Skeletal muscle satellite cell (primary cell): ENCODE data around the gene KCNJ12.
"Not testable (repeated sequence)": the region's sequence is repeated elsewhere in the genome, so short reads cannot be mapped to it uniquely, and the experiment has no call there.

Experiments used
- H3K27me3 ChIP-seq: 2 replicates; pipeline ENCODE4 v1.7.0; 2013; ENCODE audit warnings: low read length; ENCODE audit not compliant: control insufficient read depth, insufficient read depth
- H3K36me3 ChIP-seq: 2 replicates; pipeline ENCODE4 v1.7.0; 2013; ENCODE audit warnings: mild to moderate bottlenecking, control low read depth, low read length; ENCODE audit not compliant: insufficient read depth
- H3K4me1 ChIP-seq: 2 replicates; pipeline ENCODE4 v1.7.0; 2013; ENCODE audit warnings: low read length; ENCODE audit not compliant: control insufficient read depth, insufficient read depth
- H3K4me2 ChIP-seq: 2 replicates; pipeline ENCODE4 v1.7.0; 2013; ENCODE audit warnings: mild to moderate bottlenecking, low read length
- H3K4me3 ChIP-seq: 2 replicates; pipeline ENCODE4 v1.7.0; 2013; ENCODE audit warnings: low read length
- H3K9ac ChIP-seq: 2 replicates; pipeline ENCODE4 v1.7.0; 2013; ENCODE audit warnings: mild to moderate bottlenecking, low read depth, low read length, moderate library complexity
- H3K9me3 ChIP-seq: replicated peaks from 2 replicates; pipeline ENCODE4 v1.7.0; 2013; ENCODE audit warnings: mild to moderate bottlenecking, control low read depth, low read length

Gene KCNJ12

GRCh38 chr17:21406616-21407404 is 30.7 kb downstream of the KCNJ12 start:
- H3K9ac ChIP-seq, H3K27me3 ChIP-seq, H3K36me3 ChIP-seq, H3K9me3 ChIP-seq, H3K4me3 ChIP-seq, H3K4me1 ChIP-seq, H3K4me2 ChIP-seq: not testable (repeated sequence)

- not testable (repeated sequence) for H3K27me3 ChIP-seq, H3K36me3 ChIP-seq, H3K4me1 ChIP-seq, H3K9ac ChIP-seq, H3K4me3 ChIP-seq, H3K9me3 ChIP-seq, H3K4me2 ChIP-seq
Measured at GRCh38 chr17:21407752-21408151, 31.6 kb downstream of the KCNJ12 start.

GRCh38 chr17:21408224-21408623 is 32.1 kb downstream of the KCNJ12 start:
- H3K4me1 ChIP-seq, H3K4me3 ChIP-seq, H3K4me2 ChIP-seq, H3K27me3 ChIP-seq, H3K9ac ChIP-seq, H3K9me3 ChIP-seq, H3K36me3 ChIP-seq: not testable (repeated sequence)

- not testable (repeated sequence) for H3K4me1 ChIP-seq, H3K4me3 ChIP-seq, H3K9me3 ChIP-seq, H3K27me3 ChIP-seq, H3K36me3 ChIP-seq, H3K4me2 ChIP-seq, H3K9ac ChIP-seq
Measured at GRCh38 chr17:21408766-21409300, 32.7 kb downstream of the KCNJ12 start.

GRCh38 chr17:21409388-21409787 is 33.2 kb downstream of the KCNJ12 start:
- not testable (repeated sequence) for H3K4me2 ChIP-seq, H3K4me3 ChIP-seq, H3K9me3 ChIP-seq, H3K36me3 ChIP-seq, H3K9ac ChIP-seq, H3K27me3 ChIP-seq, H3K4me1 ChIP-seq

GRCh38 chr17:21409971-21410370 is 33.8 kb downstream of the KCNJ12 start:
- H3K9ac ChIP-seq, H3K9me3 ChIP-seq: not testable (repeated sequence)

GRCh38 chr17:21410371-21410770 is 34.2 kb downstream of the KCNJ12 start:
- H3K9me3 ChIP-seq, H3K36me3 ChIP-seq, H3K9ac ChIP-seq, H3K27me3 ChIP-seq, H3K4me3 ChIP-seq, H3K4me2 ChIP-seq, H3K4me1 ChIP-seq: not testable (repeated sequence)

More at GRCh38 chr17:21409971-21410370, 33.8 kb downstream of the KCNJ12 start:
- not testable (repeated sequence) for H3K36me3 ChIP-seq, H3K4me3 ChIP-seq, H3K4me2 ChIP-seq, H3K27me3 ChIP-seq, H3K4me1 ChIP-seq

GRCh38 chr17:21410906-21411678 is 34.9 kb downstream of the KCNJ12 start:
- H3K36me3 ChIP-seq, H3K9ac ChIP-seq, H3K27me3 ChIP-seq, H3K9me3 ChIP-seq, H3K4me3 ChIP-seq, H3K4me1 ChIP-seq, H3K4me2 ChIP-seq: not testable (repeated sequence)

- H3K9ac ChIP-seq, H3K4me1 ChIP-seq, H3K27me3 ChIP-seq, H3K36me3 ChIP-seq, H3K4me2 ChIP-seq, H3K4me3 ChIP-seq, H3K9me3 ChIP-seq: not testable (repeated sequence)
Measured at GRCh38 chr17:21411679-21412205, 35.6 kb downstream of the KCNJ12 start.

GRCh38 chr17:21412207-21412681 is 36.1 kb downstream of the KCNJ12 start:
- H3K27me3 ChIP-seq, H3K4me1 ChIP-seq, H3K4me2 ChIP-seq, H3K9me3 ChIP-seq, H3K36me3 ChIP-seq, H3K9ac ChIP-seq, H3K4me3 ChIP-seq: not testable (repeated sequence)

GRCh38 chr17:21413570-21414279 is 37.6 kb downstream of the KCNJ12 start:
- not testable (repeated sequence) for H3K9ac ChIP-seq, H3K36me3 ChIP-seq, H3K27me3 ChIP-seq, H3K4me2 ChIP-seq, H3K4me1 ChIP-seq, H3K9me3 ChIP-seq, H3K4me3 ChIP-seq
